PC-9 (cell line): ENCODE measurements around the gene REG1B. TPM values are rescaled to one million over a fixed set of nuclear protein-coding genes. Genes with fewer than 3 reads are reported as not detected.
"Not testable (repeated sequence)": the region's sequence is repeated elsewhere in the genome, so short reads cannot be mapped to it uniquely, and the experiment has no call there.

ENCODE experiments used
- BruUV-seq: library from RNA; stranded (reverse); fragments of 400-500 nt; replicated peaks from 2 replicates; lab custom pipeline; 2021; lab: Mats Ljungman, UMichigan
- CTCF ChIA-PET: fragments of 300-600 bp; sonication (Branson Sonifier 250); formaldehyde crosslinking; loops from one replicate; lab custom pipeline; 2022; ENCODE audit warnings: antibody characterized with exemption; lab: Charles Lee
- POLR2A ChIA-PET: fragments of 300-600 bp; sonication (Branson Sonifier 250); formaldehyde crosslinking; loops from one replicate; lab custom pipeline; 2022; ENCODE audit warnings: antibody characterized with exemption; ENCODE audit not compliant: unreplicated experiment; lab: Charles Lee
- DNase-seq, 2 experiments: peaks; one replicate each; pipeline versions ENCODE4 v3.0.0 to v3.0.0-alpha.2; 2015 to 2022; ENCODE audit warnings: mixed read lengths in 1 of 2
- H2AFZ ChIP-seq: fragments of 200-600 bp; sonication (generic); 2 replicates; pipeline ENCODE4 v1.8.1; 2017; ENCODE audit warnings: antibody characterized with exemption
- H3F3A ChIP-seq: fragments of 200-600 bp; sonication (generic); 2 replicates; pipeline ENCODE4 v1.8.1; 2017; ENCODE audit warnings: antibody characterized with exemption, mild to moderate bottlenecking, low read depth; ENCODE audit not compliant: insufficient read depth
- H3K27ac ChIP-seq: fragments of 200-600 bp; sonication (generic); 2 replicates; pipeline ENCODE4 v1.6.1; 2016; ENCODE audit warnings: mixed run types
- H3K27me3 ChIP-seq: fragments of 200-600 bp; sonication (generic); 2 replicates; pipeline ENCODE4 v1.6.1; 2016; ENCODE audit warnings: low read depth, mixed run types; ENCODE audit not compliant: insufficient read depth
- H3K36me3 ChIP-seq: fragments of 200-600 bp; sonication (generic); 2 replicates; pipeline ENCODE4 v1.6.1; 2016; ENCODE audit warnings: low read depth, mixed run types
- H3K4me1 ChIP-seq: fragments of 200-600 bp; sonication (generic); replicated peaks from 2 replicates; pipeline ENCODE4 v1.6.1; 2016; ENCODE audit warnings: mixed run types; ENCODE audit not compliant: insufficient read depth
- H3K4me2 ChIP-seq: fragments of 200-600 bp; sonication (generic); 2 replicates; pipeline ENCODE4 v1.6.1; 2017; ENCODE audit warnings: mixed run types
- H3K4me3 ChIP-seq: fragments of 200-600 bp; sonication (generic); 2 replicates; pipeline ENCODE4 v1.6.1; 2016; ENCODE audit warnings: mixed run types
- H3K79me2 ChIP-seq: fragments of 200-600 bp; sonication (generic); 2 replicates; pipeline ENCODE4 v1.6.1; 2017; ENCODE audit warnings: low read depth, mixed run types
- H3K9me2 ChIP-seq: fragments of 200-600 bp; sonication (generic); 2 replicates; pipeline ENCODE4 v1.8.1; 2017; ENCODE audit warnings: mild to moderate bottlenecking; ENCODE audit not compliant: insufficient read depth
- H3K9me3 ChIP-seq: fragments of 200-600 bp; sonication (generic); 2 replicates; pipeline ENCODE4 v1.8.1; 2016; ENCODE audit warnings: low read depth; ENCODE audit not compliant: insufficient read depth
- H4K20me1 ChIP-seq: fragments of 200-600 bp; sonication (generic); 2 replicates; pipeline ENCODE4 v1.8.1; 2017; ENCODE audit not compliant: insufficient read depth
- EZH2 ChIP-seq: fragments of 200-600 bp; sonication (generic); IDR thresholded peaks from 2 replicates; pipeline ENCODE4 v1.8.0; 2017; ENCODE audit warnings: antibody characterized with exemption, low read depth
- intact Hi-C: fragments of 100-400 bp; cut with micrococcal nuclease; formaldehyde crosslinking; loops from one replicate; pipeline ENCODE4 v1.10.0; 2022; ENCODE audit not compliant: unreplicated experiment
- total RNA-seq: library from RNA; stranded (reverse); gene quantifications from 2 replicates; pipeline ENCODE4 v1.2.3, GENCODE V29; 2021
- TF ChIP-seq, protein P1 (sequence below): fragments of 200-600 bp; sonication (generic); conservative IDR thresholded peaks from 2 replicates; pipeline ENCODE4 v1.6.1; 2017; ENCODE audit warnings: mixed run types, antibody characterized with exemption, mild to moderate bottlenecking, moderate library complexity

REG1B gene
- total RNA-seq, 1 experiment from 2014 or later = not detected

DNA sequence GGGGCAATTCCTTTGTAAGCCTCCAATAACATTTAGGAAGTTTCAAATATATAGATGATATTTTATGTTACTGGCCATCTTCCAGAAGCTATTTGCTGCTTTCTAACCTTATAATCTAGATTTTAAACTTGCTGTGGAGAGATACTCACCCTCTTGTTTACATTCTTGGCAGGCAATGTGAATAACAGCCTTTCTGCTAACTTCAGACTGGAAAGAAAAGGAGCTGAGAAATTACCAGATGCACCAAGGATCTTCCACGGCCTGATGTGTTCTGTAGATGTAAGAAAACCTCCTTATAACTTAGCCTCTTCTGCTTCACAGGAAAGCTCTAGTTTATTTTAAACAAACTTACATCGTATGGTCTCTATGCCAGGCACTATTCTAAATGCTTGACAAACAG lies 16.7 kb downstream of the REG1B start:
- ChIA-PET POLR2A (no interaction called here), CTCF (no interaction called here)
- H3K27ac ChIP-seq = no peak overlapping the region
- no peak for DNase-seq
- H3K4me3 ChIP-seq = no peak overlapping the region
- H3K4me1 ChIP-seq = no peaks in the 10 kb centered on the region
- no peaks in the 10 kb centered on the region for H3K36me3 ChIP-seq
- H2AFZ ChIP-seq = no peak overlapping the region
- H4K20me1 ChIP-seq = no peaks in the 10 kb centered on the region
- TF ChIP-seq, protein P1, sequence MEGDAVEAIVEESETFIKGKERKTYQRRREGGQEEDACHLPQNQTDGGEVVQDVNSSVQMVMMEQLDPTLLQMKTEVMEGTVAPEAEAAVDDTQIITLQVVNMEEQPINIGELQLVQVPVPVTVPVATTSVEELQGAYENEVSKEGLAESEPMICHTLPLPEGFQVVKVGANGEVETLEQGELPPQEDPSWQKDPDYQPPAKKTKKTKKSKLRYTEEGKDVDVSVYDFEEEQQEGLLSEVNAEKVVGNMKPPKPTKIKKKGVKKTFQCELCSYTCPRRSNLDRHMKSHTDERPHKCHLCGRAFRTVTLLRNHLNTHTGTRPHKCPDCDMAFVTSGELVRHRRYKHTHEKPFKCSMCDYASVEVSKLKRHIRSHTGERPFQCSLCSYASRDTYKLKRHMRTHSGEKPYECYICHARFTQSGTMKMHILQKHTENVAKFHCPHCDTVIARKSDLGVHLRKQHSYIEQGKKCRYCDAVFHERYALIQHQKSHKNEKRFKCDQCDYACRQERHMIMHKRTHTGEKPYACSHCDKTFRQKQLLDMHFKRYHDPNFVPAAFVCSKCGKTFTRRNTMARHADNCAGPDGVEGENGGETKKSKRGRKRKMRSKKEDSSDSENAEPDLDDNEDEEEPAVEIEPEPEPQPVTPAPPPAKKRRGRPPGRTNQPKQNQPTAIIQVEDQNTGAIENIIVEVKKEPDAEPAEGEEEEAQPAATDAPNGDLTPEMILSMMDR = no peak
- no peak for TF ChIP-seq EZH2
- H3K9me2 ChIP-seq = no peaks in the 10 kb centered on the region
- no peaks in the 10 kb centered on the region for H3K79me2 ChIP-seq
- BruUV-seq = no TSS peak
- intact Hi-C loops = no loop called here
- H3K27me3 ChIP-seq = no peaks in the 10 kb centered on the region
- H3K4me2 ChIP-seq = no peak overlapping the region
- no peaks in the 10 kb centered on the region for H3F3A ChIP-seq
- no peaks in the 10 kb centered on the region for H3K9me3 ChIP-seq

DNA sequence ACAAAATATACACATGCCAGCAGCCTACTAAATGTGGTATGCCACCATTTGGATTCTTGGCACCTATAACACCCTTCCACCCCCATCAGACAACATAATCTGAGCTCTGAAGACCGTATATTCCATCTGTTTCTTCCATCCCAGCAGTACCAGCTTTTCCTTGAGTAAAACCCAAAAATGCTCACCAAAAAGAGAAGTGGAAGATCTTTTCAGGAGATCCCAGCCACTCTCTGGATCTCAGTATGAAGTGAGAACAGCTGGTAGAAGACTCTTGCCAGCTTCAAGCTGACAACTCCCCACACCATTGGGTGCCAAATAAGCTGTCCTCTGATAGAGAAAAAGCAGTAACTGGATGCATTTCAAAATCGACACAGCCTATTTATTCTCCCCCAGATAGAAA lies 22.6 kb downstream of the REG1B start:
- CTCF ChIA-PET = no interaction called here
- H3K79me2 ChIP-seq = no peaks in the 10 kb centered on the region
- H3K4me1 ChIP-seq = no peaks in the 10 kb centered on the region
- POLR2A ChIA-PET = no interaction called here
- no peak for TF ChIP-seq EZH2
- TF ChIP-seq, protein P1 = no peak
- DNase-seq = no peak
- H3K4me2 ChIP-seq = no peak overlapping the region
- H3K9me3 ChIP-seq = no peaks in the 10 kb centered on the region
- no peak overlapping the region for H3K27ac ChIP-seq
- H2AFZ ChIP-seq = no peak overlapping the region
- H3F3A ChIP-seq = no peaks in the 10 kb centered on the region
- intact Hi-C loops = no loop called here
- H3K4me3 ChIP-seq = no peak overlapping the region
- no peaks in the 10 kb centered on the region for H3K36me3 ChIP-seq
- H4K20me1 ChIP-seq = no peaks in the 10 kb centered on the region
- no peaks in the 10 kb centered on the region for H3K27me3 ChIP-seq
- no peaks in the 10 kb centered on the region for H3K9me2 ChIP-seq
- BruUV-seq = no TSS peak

DNA sequence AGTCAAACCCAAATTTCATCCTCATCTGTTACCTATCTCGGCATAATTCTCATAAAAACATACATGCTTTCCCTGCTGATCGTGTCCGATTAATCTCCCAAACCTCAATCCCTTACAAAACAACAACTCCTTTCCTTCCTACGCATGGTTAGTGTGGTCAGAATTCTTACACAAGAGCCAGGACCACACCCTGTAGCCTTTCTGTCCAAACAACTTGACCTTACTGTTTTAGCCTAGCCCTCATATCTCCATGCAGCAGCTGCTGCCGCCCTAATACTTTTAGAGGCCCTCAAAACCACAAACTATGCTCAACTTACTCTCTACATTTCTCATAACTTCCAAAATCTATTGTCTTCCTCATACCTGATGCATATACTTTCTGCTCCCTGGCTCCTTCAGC lies 33.0 kb downstream of the REG1B start:
- H2AFZ ChIP-seq, intact Hi-C loops, H3K9me2 ChIP-seq, H3K9me3 ChIP-seq, CTCF ChIA-PET, DNase-seq, H3K27ac ChIP-seq, H4K20me1 ChIP-seq, BruUV-seq, H3K4me2 ChIP-seq, POLR2A ChIA-PET, H3K36me3 ChIP-seq, H3K4me1 ChIP-seq, H3F3A ChIP-seq, H3K4me3 ChIP-seq, H3K79me2 ChIP-seq: not testable (repeated sequence)
- H3K27me3 ChIP-seq = peaks cover 13% of the 10 kb centered on the region; the same call in 1 of the 2 replicates

DNA sequence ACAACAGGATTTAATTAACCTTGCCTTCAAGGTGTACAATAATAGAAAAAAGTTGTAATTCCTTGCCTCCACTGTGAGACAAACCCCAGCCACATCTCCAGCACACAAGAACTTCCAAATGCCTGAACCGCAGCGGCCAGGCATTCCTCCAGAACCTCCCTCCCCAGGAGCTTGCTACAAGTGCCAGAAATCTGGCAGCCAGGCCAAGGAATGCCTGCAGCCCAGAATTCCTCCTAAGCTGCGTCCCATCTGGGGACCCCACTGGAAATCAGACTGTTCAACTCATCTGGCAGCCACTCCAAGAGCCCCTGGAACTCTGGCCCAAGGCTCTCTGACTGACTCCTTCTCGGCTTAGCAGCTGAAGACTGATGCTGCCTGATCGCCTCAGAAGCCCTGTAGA lies 34.3 kb downstream of the REG1B start:
- H3K9me2 ChIP-seq, H3K9me3 ChIP-seq, H3K4me3 ChIP-seq, H3K4me1 ChIP-seq, H3K79me2 ChIP-seq, CTCF ChIA-PET, POLR2A ChIA-PET, H4K20me1 ChIP-seq, H2AFZ ChIP-seq, BruUV-seq, H3K4me2 ChIP-seq, H3F3A ChIP-seq, intact Hi-C loops, H3K36me3 ChIP-seq, H3K27ac ChIP-seq, DNase-seq: not testable (repeated sequence)
- peaks cover 13% of the 10 kb centered on the region; the same call in 1 of the 2 replicates for H3K27me3 ChIP-seq
